Fibroblast of villous mesenchyme (primary cell): ENCODE measurements around the gene TPSAB1. TPM values are rescaled to one million over a fixed set of nuclear protein-coding genes. Genes with fewer than 3 reads are reported as not detected.

Source experiments
- DNase-seq: peaks from one replicate; pipeline ENCODE4 v3.0.0-alpha.2; 2010; ENCODE audit warnings: low read depth
- H3K4me3 ChIP-seq: 2 replicates; pipeline ENCODE4 v1.5.1; 2011; ENCODE audit warnings: low read depth, mild to moderate bottlenecking, low read length
- CTCF ChIP-seq: IDR thresholded peaks from 2 replicates; pipeline ENCODE4 v1.5.1; 2012; ENCODE audit warnings: low read depth, mild to moderate bottlenecking, low read length; ENCODE audit not compliant: insufficient read depth
- total RNA-seq: library from RNA; depleted of rRNA; stranded (reverse); fragments of >200 nt; gene quantifications from 2 replicates; pipeline ENCODE4 v1.2.3, GENCODE V29; 2012

Gene TPSAB1
- total RNA-seq, 1 donor: not detected

- TF ChIP-seq CTCF: no peak
- DNase-seq: no peak
- no peak overlapping the region for H3K4me3 ChIP-seq
Measured at GRCh38 chr16:1202274-1202673, 38.2 kb upstream of the TPSAB1 start.

GRCh38 chr16:1204933-1205332 lies 35.6 kb upstream of the TPSAB1 start:
- no peak for DNase-seq
- H3K4me3 ChIP-seq: no peak overlapping the region
- no peak for TF ChIP-seq CTCF

GRCh38 chr16:1206326-1206725 lies 34.2 kb upstream of the TPSAB1 start:
- DNase-seq: no peak
- H3K4me3 ChIP-seq: no peak overlapping the region
- TF ChIP-seq CTCF: no peak

GRCh38 chr16:1206786-1207185 lies 33.7 kb upstream of the TPSAB1 start:
- TF ChIP-seq CTCF: no peak
- H3K4me3 ChIP-seq: no peak overlapping the region
- DNase-seq: no peak

GRCh38 chr16:1208239-1208830 lies 32.2 kb upstream of the TPSAB1 start:
- H3K4me3 ChIP-seq: no peak overlapping the region
- DNase-seq: no peak
- TF ChIP-seq CTCF: no peak

- no peak for TF ChIP-seq CTCF
- no peak for DNase-seq
- H3K4me3 ChIP-seq: no peak overlapping the region
Measured at GRCh38 chr16:1209081-1209480, 31.4 kb upstream of the TPSAB1 start.

GRCh38 chr16:1210461-1210860 lies 30.0 kb upstream of the TPSAB1 start:
- no peak for DNase-seq
- no peak for TF ChIP-seq CTCF
- no peak overlapping the region for H3K4me3 ChIP-seq
